OCI-LY3 (cell line): ENCODE data around the gene FHOD3.

Source experiments
- H2AFZ ChIP-seq: fragments of 200-600, 300-600 bp; shearing (Covaris generic); 2 replicates; pipeline ENCODE4 v1.6.0; 2014; ENCODE audit warnings: antibody characterized with exemption, low read depth, low read length
- H3K27ac ChIP-seq: fragments of 200-600, 300-600 bp; sonication (generic); 2 replicates; pipeline ENCODE4 v1.5.1; 2014; ENCODE audit warnings: mild to moderate bottlenecking, low read length, moderate library complexity, mixed read lengths
- H3K27me3 ChIP-seq: fragments of 200-600, 300-600 bp; sonication (generic); 2 replicates; pipeline ENCODE4 v1.6.1; 2014; ENCODE audit warnings: low read depth, low read length, mixed read lengths
- H3K36me3 ChIP-seq: fragments of 200-600, 300-600 bp; sonication (generic); replicated peaks from 2 replicates; pipeline ENCODE3; 2014; ENCODE audit warnings: low read depth, low read length, mixed read lengths
- H3K4me1 ChIP-seq: fragments of 300-600, 200-600 bp; sonication (generic); 2 replicates; pipeline ENCODE4 v1.6.1; 2014; ENCODE audit warnings: low read length, mixed read lengths
- H3K4me2 ChIP-seq: fragments of 200-600, 300-600 bp; sonication (generic); 2 replicates; pipeline ENCODE4 v1.6.1; 2014; ENCODE audit warnings: low read length, mixed read lengths
- H3K4me3 ChIP-seq: fragments of 300-600, 200-600 bp; sonication (generic); 2 replicates; pipeline ENCODE4 v1.5.1; 2014; ENCODE audit warnings: antibody characterized with exemption, mild to moderate bottlenecking, low read length, moderate library complexity
- H3K79me2 ChIP-seq: fragments of 300-600, 200-600 bp; shearing (Covaris generic); 2 replicates; pipeline ENCODE4 v1.6.1; 2014; ENCODE audit warnings: mild to moderate bottlenecking, low read length, mixed read lengths
- H3K9ac ChIP-seq: fragments of 300-600, 200-600 bp; shearing (Covaris generic); 2 replicates; pipeline ENCODE4 v1.6.0; 2014; ENCODE audit warnings: mild to moderate bottlenecking, low read length, moderate library complexity
- H3K9me3 ChIP-seq: fragments of 200-600, 300-600 bp; shearing (Covaris generic); 2 replicates; pipeline ENCODE4 v1.6.1; 2014; ENCODE audit warnings: low read length, mixed read lengths; ENCODE audit not compliant: insufficient read depth
- H4K20me1 ChIP-seq: fragments of 200-600, 300-600 bp; sonication (generic); 2 replicates; pipeline ENCODE4 v1.6.1; 2016; ENCODE audit warnings: low read length, mixed read lengths; ENCODE audit not compliant: insufficient read depth
- CTCF ChIP-seq: fragments of 200-600, 300-600 bp; sonication (generic); IDR thresholded peaks from 2 replicates; pipeline ENCODE4 v1.5.1; 2014; ENCODE audit warnings: antibody characterized with exemption, low read length, low read depth
- EZH2phosphoT487 ChIP-seq: fragments of 200-600 bp; shearing (Covaris generic); IDR thresholded peaks from 2 replicates; pipeline ENCODE4 v1.6.1; 2018; ENCODE audit warnings: antibody characterized with exemption, mixed run types, low read depth

FHOD3 gene

GRCh38 chr18:36798738-36799473 lies 501.4 kb downstream of the FHOD3 start:
- Histone ChIP-seq H3K27ac (no peak overlapping the region), H2AFZ (no peak overlapping the region), H3K27me3 (no peaks in the 10 kb centered on the region), H4K20me1 (no peaks in the 10 kb centered on the region), H3K4me1 (no peaks in the 10 kb centered on the region), H3K9ac (no peak overlapping the region), H3K79me2 (no peaks in the 10 kb centered on the region), H3K9me3 (no peaks in the 10 kb centered on the region), H3K4me3 (no peak overlapping the region), H3K36me3 (peaks cover 47% of the 10 kb centered on the region), H3K4me2 (no peak overlapping the region)
- TF ChIP-seq EZH2phosphoT487: no peak
- TF ChIP-seq CTCF: no peak

GRCh38 chr18:36805105-36805504 lies 507.6 kb downstream of the FHOD3 start:
- Histone ChIP-seq H3K9ac (no peak overlapping the region), H4K20me1 (peaks cover 6% of the 10 kb centered on the region), H3K36me3 (peaks cover 45% of the 10 kb centered on the region), H3K4me2 (no peak overlapping the region), H3K4me1 (no peaks in the 10 kb centered on the region), H3K27ac (no peak overlapping the region), H3K79me2 (no peaks in the 10 kb centered on the region), H3K4me3 (no peak overlapping the region), H2AFZ (no peak overlapping the region), H3K27me3 (no peaks in the 10 kb centered on the region), H3K9me3 (no peaks in the 10 kb centered on the region)
- TF ChIP-seq EZH2phosphoT487 (no peak), CTCF (no peak)

- no peak overlapping the region for H3K27ac ChIP-seq
- H3K9me3 ChIP-seq: no peaks in the 10 kb centered on the region
- peaks cover 29% of the 10 kb centered on the region for H3K36me3 ChIP-seq
- no peak overlapping the region for H3K4me2 ChIP-seq
- no peak overlapping the region for H2AFZ ChIP-seq
- H4K20me1 ChIP-seq: peaks cover 8% of the 10 kb centered on the region
- H3K27me3 ChIP-seq: no peaks in the 10 kb centered on the region
- TF ChIP-seq CTCF (no peak), EZH2phosphoT487 (no peak)
- no peak overlapping the region for H3K4me3 ChIP-seq
- H3K79me2 ChIP-seq: no peaks in the 10 kb centered on the region
- no peak overlapping the region for H3K9ac ChIP-seq
- no peaks in the 10 kb centered on the region for H3K4me1 ChIP-seq
Measured at GRCh38 chr18:36808681-36809080, 511.2 kb downstream of the FHOD3 start.

- TF ChIP-seq CTCF (peak; percentile 79), EZH2phosphoT487 (no peak)
- H3K36me3 ChIP-seq: peaks cover 22% of the 10 kb centered on the region
Measured at GRCh38 chr18:36809590-36810381, 512.3 kb downstream of the FHOD3 start.

More at GRCh38 chr18:36809590-36810381, 512.3 kb downstream of the FHOD3 start:
- H3K9ac ChIP-seq: no peak overlapping the region
- H3K27ac ChIP-seq: no peak overlapping the region
- no peaks in the 10 kb centered on the region for H3K79me2 ChIP-seq
- H3K4me2 ChIP-seq: no peak overlapping the region
- H3K4me3 ChIP-seq: no peak overlapping the region
- H3K9me3 ChIP-seq: no peaks in the 10 kb centered on the region
- no peak overlapping the region for H2AFZ ChIP-seq
- no peaks in the 10 kb centered on the region for H3K27me3 ChIP-seq
- H4K20me1 ChIP-seq: peaks cover 8% of the 10 kb centered on the region
- no peaks in the 10 kb centered on the region for H3K4me1 ChIP-seq
